ENCODE results near the gene UNC13C.

The UNC13C gene

GRCh38 chr15:54520616-54521015, 542.4 kb downstream of the UNC13C start:
- peaks cover 91% of the 10 kb centered on the region for H3K4me1 ChIP-seq (ENCODE audit: low read depth, poor library complexity, severe bottlenecking)
- H3K79me2 ChIP-seq (ENCODE audit: insufficient read depth, low read depth), result no peaks in the 10 kb centered on the region
- no peaks in the 10 kb centered on the region for H3K36me3 ChIP-seq (ENCODE audit: insufficient read depth)
- peak overlapping the region; percentile 77 for H3K4me2 ChIP-seq
- peak overlapping the region; percentile 71; the same call in 1 of the 2 replicates for H2AFZ ChIP-seq (ENCODE audit: low read depth)
- peak overlapping the region; percentile 82 for H3K27ac ChIP-seq
- no peaks in the 10 kb centered on the region for H3K27me3 ChIP-seq (ENCODE audit: insufficient read depth, low read depth)
- TF ChIP-seq CTCF (conservative IDR thresholded peaks at IDR 0.05; ENCODE audit: low read depth, low read length), result no peak
- H4K20me1 ChIP-seq (ENCODE audit: insufficient read depth), result no peaks in the 10 kb centered on the region
- no peak overlapping the region for H3K4me3 ChIP-seq (IDR thresholded peaks at IDR 0.05; ENCODE audit: insufficient read depth, low read depth, low read length)
- peak overlapping the region; percentile 35 for H3K9ac ChIP-seq

GRCh38 chr15:54521206-54521605, 543.0 kb downstream of the UNC13C start:
- TF ChIP-seq CTCF (conservative IDR thresholded peaks at IDR 0.05; ENCODE audit: low read depth, low read length), result no peak
- no peaks in the 10 kb centered on the region for H3K79me2 ChIP-seq (ENCODE audit: insufficient read depth, low read depth)
- no peak overlapping the region for H3K4me3 ChIP-seq (IDR thresholded peaks at IDR 0.05; ENCODE audit: insufficient read depth, low read depth, low read length)
- peak overlapping the region; percentile 77 for H3K4me2 ChIP-seq
- H2AFZ ChIP-seq (ENCODE audit: low read depth), result no peak overlapping the region
- H3K36me3 ChIP-seq (ENCODE audit: insufficient read depth), result no peaks in the 10 kb centered on the region
- no peaks in the 10 kb centered on the region for H3K27me3 ChIP-seq (ENCODE audit: insufficient read depth, low read depth)
- no peak overlapping the region for H3K9ac ChIP-seq
- H4K20me1 ChIP-seq (ENCODE audit: insufficient read depth), result no peaks in the 10 kb centered on the region
- H3K27ac ChIP-seq, result peak overlapping the region; percentile 82
- peaks cover 91% of the 10 kb centered on the region for H3K4me1 ChIP-seq (ENCODE audit: low read depth, poor library complexity, severe bottlenecking)

- peaks cover 87% of the 10 kb centered on the region for H3K4me1 ChIP-seq (ENCODE audit: low read depth, poor library complexity, severe bottlenecking)
- H2AFZ ChIP-seq (ENCODE audit: low read depth), result no peak overlapping the region
- no peaks in the 10 kb centered on the region for H4K20me1 ChIP-seq (ENCODE audit: insufficient read depth)
- no peak overlapping the region; the same call in 1 of the 2 replicates for H3K9ac ChIP-seq
- H3K4me3 ChIP-seq (IDR thresholded peaks at IDR 0.05; ENCODE audit: insufficient read depth, low read depth, low read length), result no peak overlapping the region
- no peaks in the 10 kb centered on the region for H3K36me3 ChIP-seq (ENCODE audit: insufficient read depth)
- no peaks in the 10 kb centered on the region for H3K79me2 ChIP-seq (ENCODE audit: insufficient read depth, low read depth)
- TF ChIP-seq CTCF (conservative IDR thresholded peaks at IDR 0.05; ENCODE audit: low read depth, low read length), result no peak
- H3K27ac ChIP-seq, result peak overlapping the region; percentile 7; the same call in 1 of the 2 replicates
- no peaks in the 10 kb centered on the region for H3K27me3 ChIP-seq (ENCODE audit: insufficient read depth, low read depth)
- H3K4me2 ChIP-seq, result peak overlapping the region; percentile 72
Measured at GRCh38 chr15:54528021-54528420, 549.8 kb downstream of the UNC13C start.

- H3K9ac ChIP-seq, result no peak overlapping the region
- H3K27me3 ChIP-seq (ENCODE audit: insufficient read depth, low read depth), result no peaks in the 10 kb centered on the region
- H3K4me3 ChIP-seq (IDR thresholded peaks at IDR 0.05; ENCODE audit: insufficient read depth, low read depth, low read length), result no peak overlapping the region
- H3K36me3 ChIP-seq (ENCODE audit: insufficient read depth), result no peaks in the 10 kb centered on the region
- no peak for TF ChIP-seq CTCF (conservative IDR thresholded peaks at IDR 0.05; ENCODE audit: low read depth, low read length)
- H4K20me1 ChIP-seq (ENCODE audit: insufficient read depth), result no peaks in the 10 kb centered on the region
- H2AFZ ChIP-seq (ENCODE audit: low read depth), result no peak overlapping the region
- H3K79me2 ChIP-seq (ENCODE audit: insufficient read depth, low read depth), result no peaks in the 10 kb centered on the region
- no peak overlapping the region for H3K27ac ChIP-seq
- H3K4me2 ChIP-seq, result no peak overlapping the region
- H3K4me1 ChIP-seq (ENCODE audit: low read depth, poor library complexity, severe bottlenecking), result no peaks in the 10 kb centered on the region
Measured at GRCh38 chr15:54540721-54541120, 562.5 kb downstream of the UNC13C start.

All from KMS-11 (cell line).